ENCODE measurements around the gene TSPAN11. TPM values are rescaled to one million over a fixed set of nuclear protein-coding genes. Genes with fewer than 3 reads are reported as not detected.

TSPAN11 gene
- polyA plus RNA-seq, 2 of the 4 experiments (the other 2 are of a cell fraction): 0.01 to 0.06 TPM

DNA sequence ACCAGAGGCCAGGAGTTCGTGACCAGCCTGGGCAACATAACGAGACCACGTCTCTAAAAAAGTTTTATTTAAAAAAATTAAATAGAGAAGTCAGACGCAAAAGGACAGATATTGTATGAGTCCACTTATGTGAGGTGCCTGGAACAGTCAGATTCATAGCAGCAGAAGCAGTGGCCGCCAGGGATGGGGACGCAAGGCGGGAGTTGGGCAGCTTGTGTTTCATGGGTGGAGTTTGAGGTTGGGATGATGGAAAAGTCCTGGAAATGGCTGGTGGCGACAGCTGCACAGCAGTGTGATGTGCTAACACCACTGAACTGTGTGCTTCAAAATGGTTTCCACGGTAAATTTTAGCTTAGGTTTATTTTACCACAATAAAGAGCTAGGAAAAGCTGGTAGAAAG is 89.5 kb downstream of the TSPAN11 start:
- WGBS (ENCODE audit: missing lambda C conversion rate): 68% methylated on average over 9 of the region's 9 CpGs
- TF ChIP-seq, protein P1, sequence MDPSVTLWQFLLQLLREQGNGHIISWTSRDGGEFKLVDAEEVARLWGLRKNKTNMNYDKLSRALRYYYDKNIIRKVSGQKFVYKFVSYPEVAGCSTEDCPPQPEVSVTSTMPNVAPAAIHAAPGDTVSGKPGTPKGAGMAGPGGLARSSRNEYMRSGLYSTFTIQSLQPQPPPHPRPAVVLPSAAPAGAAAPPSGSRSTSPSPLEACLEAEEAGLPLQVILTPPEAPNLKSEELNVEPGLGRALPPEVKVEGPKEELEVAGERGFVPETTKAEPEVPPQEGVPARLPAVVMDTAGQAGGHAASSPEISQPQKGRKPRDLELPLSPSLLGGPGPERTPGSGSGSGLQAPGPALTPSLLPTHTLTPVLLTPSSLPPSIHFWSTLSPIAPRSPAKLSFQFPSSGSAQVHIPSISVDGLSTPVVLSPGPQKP (IDR thresholded peaks at IDR 0.05; ENCODE audit: low read depth, low read length): no peak
- TF ChIP-seq FOSL2 (IDR thresholded peaks at IDR 0.05) (no peak), FOSL2 (CRISPR knock-in tag; IDR thresholded peaks at IDR 0.05) (no peak), SREBF2 (IDR thresholded peaks at IDR 0.05) (no peak), POLR2AphosphoS2 (conservative IDR thresholded peaks at IDR 0.05; ENCODE audit: low read length) (no peak)
- TF ChIP-seq, protein P2, sequence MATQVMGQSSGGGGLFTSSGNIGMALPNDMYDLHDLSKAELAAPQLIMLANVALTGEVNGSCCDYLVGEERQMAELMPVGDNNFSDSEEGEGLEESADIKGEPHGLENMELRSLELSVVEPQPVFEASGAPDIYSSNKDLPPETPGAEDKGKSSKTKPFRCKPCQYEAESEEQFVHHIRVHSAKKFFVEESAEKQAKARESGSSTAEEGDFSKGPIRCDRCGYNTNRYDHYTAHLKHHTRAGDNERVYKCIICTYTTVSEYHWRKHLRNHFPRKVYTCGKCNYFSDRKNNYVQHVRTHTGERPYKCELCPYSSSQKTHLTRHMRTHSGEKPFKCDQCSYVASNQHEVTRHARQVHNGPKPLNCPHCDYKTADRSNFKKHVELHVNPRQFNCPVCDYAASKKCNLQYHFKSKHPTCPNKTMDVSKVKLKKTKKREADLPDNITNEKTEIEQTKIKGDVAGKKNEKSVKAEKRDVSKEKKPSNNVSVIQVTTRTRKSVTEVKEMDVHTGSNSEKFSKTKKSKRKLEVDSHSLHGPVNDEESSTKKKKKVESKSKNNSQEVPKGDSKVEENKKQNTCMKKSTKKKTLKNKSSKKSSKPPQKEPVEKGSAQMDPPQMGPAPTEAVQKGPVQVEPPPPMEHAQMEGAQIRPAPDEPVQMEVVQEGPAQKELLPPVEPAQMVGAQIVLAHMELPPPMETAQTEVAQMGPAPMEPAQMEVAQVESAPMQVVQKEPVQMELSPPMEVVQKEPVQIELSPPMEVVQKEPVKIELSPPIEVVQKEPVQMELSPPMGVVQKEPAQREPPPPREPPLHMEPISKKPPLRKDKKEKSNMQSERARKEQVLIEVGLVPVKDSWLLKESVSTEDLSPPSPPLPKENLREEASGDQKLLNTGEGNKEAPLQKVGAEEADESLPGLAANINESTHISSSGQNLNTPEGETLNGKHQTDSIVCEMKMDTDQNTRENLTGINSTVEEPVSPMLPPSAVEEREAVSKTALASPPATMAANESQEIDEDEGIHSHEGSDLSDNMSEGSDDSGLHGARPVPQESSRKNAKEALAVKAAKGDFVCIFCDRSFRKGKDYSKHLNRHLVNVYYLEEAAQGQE (IDR thresholded peaks at IDR 0.05): no peak
- H3K9me3 ChIP-seq: no peaks in the 10 kb centered on the region
- H3K27ac ChIP-seq: no peak overlapping the region
- H3K4me2 ChIP-seq: no peak overlapping the region
- ChIA-PET POLR2A (no interaction called here), CTCF (interaction anchor here (1.1 kb wide), 1 partner anchor 136 kb away, joined by 5 read pairs; no protein-coding TSS in a partner anchor)
- ATAC-seq (no peak), FAIRE-seq (no peak), DNase-seq (ENCODE audit: low read depth in 1 of 2, low spot score in 1 of 2) (no peak)
- no peak overlapping the region for H3K4me3 ChIP-seq
- H3K4me1 ChIP-seq: no peaks in the 10 kb centered on the region

DNA sequence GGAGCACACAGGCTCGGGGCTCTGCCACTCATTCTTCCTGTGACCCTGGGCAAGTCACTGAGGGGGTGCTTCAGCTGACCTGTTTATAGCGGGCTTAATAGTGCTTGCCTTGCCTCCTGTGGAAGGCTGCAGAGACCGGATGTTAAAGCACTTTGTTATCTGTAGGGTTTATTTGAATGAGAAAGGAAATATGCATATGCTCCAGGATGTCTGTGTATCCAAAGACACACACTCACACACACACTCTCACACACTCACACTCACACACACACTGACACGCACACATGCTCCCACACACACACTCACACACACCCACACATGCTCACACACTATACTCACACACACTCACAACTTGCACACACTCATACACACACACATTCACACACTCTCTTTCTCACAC is 91.0 kb downstream of the TSPAN11 start:
- no peak for DNase-seq (ENCODE audit: low read depth in 1 of 2, low spot score in 1 of 2)
- CTCF ChIA-PET: interaction anchor here (1.5 kb wide), 1 partner anchor 170 kb away, joined by 3 read pairs; no protein-coding TSS in a partner anchor
- H3K4me3 ChIP-seq: no peak overlapping the region
- no peak for FAIRE-seq
- TF ChIP-seq, protein P3, sequence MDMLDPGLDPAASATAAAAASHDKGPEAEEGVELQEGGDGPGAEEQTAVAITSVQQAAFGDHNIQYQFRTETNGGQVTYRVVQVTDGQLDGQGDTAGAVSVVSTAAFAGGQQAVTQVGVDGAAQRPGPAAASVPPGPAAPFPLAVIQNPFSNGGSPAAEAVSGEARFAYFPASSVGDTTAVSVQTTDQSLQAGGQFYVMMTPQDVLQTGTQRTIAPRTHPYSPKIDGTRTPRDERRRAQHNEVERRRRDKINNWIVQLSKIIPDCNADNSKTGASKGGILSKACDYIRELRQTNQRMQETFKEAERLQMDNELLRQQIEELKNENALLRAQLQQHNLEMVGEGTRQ (IDR thresholded peaks at IDR 0.05): no peak
- TF ChIP-seq, protein P2 (IDR thresholded peaks at IDR 0.05): no peak
- H3K4me1 ChIP-seq: no peaks in the 10 kb centered on the region
- POLR2A ChIA-PET: no interaction called here
- no peak overlapping the region for H3K27ac ChIP-seq
- no peaks in the 10 kb centered on the region for H3K9me3 ChIP-seq
- no peak overlapping the region for H3K4me2 ChIP-seq
- no peak for ATAC-seq
- WGBS (ENCODE audit: missing lambda C conversion rate): 60% methylated on average over 4 of the region's 4 CpGs

DNA sequence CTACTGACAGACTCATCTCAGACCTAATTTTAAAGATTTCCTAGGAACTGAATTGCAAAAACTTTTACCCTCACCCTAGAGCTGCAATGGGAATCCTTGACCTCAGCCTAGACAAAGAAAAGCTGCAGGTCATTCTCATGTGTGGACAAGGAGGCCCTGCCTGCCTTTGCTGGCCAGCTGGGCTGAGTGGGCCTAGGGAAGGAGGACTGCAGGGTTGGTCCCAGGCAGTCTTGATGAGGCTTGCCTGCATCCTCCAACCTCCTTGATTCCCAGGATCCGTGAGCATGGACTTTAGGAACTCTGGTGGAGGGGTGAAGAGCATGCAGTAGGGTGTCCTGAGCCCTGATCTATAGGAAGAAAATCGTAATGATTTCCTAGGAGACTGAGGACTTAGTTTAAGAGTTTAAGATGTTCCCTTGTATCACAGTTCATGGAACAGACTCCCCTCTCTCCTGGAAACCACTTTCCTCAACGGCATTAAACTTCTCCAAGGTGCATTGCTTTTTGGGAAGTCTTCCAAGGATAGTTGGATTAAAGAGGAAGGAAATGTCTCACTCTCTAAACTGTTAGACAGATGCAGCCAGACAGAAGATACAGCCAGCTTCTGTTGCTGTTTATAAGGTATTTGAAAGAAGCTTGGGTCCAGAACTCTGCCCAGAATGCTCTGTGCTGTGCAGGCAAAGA is 91.7 kb downstream of the TSPAN11 start:
- ATAC-seq (no peak), FAIRE-seq (no peak), DNase-seq (ENCODE audit: low read depth in 1 of 2, low spot score in 1 of 2) (no peak)
- 36% methylated on average over 3 of the region's 3 CpGs for WGBS (ENCODE audit: missing lambda C conversion rate)
- Histone ChIP-seq H3K4me1 (no peaks in the 10 kb centered on the region), H3K4me3 (no peak overlapping the region), H3K27ac (no peak overlapping the region), H3K9me3 (no peaks in the 10 kb centered on the region), H3K4me2 (no peak overlapping the region)
- CTCF ChIA-PET: interaction anchor here (1.5 kb wide), 1 partner anchor 171 kb away, joined by 3 read pairs; no protein-coding TSS in a partner anchor
- no peak for TF ChIP-seq NFE2L2 (conservative IDR thresholded peaks at IDR 0.05; ENCODE audit: low read length)
- POLR2A ChIA-PET: no interaction called here

All from A549 (cell line).